H9 (cell line): ENCODE results near the gene ADRA2A. TPM values are rescaled to one million over a fixed set of nuclear protein-coding genes. Genes with fewer than 3 reads are reported as not detected.
A peak's percentile ranks its signal among the peaks of the same experiment; 100 is the strongest.

Experiments used
- DNase-seq: peaks from one replicate; pipeline ENCODE4 v3.0.0-alpha.2; 2017
- H2AFZ ChIP-seq: one replicate; pipeline ENCODE4 v1.6.1; 2013; ENCODE audit warnings: mild to moderate bottlenecking, low read length, control low read depth, moderate library complexity
- H2AK5ac ChIP-seq: 2 replicates; pipeline ENCODE4 v1.6.1; 2013; ENCODE audit warnings: low read length, control low read depth, mixed read lengths; ENCODE audit not compliant: insufficient read length
- H2BK120ac ChIP-seq: one replicate; pipeline ENCODE4 v1.6.1; 2013; ENCODE audit warnings: low read depth, mild to moderate bottlenecking, low read length, control low read depth, inconsistent platforms; ENCODE audit not compliant: poor library complexity, severe bottlenecking
- H2BK12ac ChIP-seq: 2 replicates; pipeline ENCODE4 v1.6.1; 2013; ENCODE audit warnings: low read length, control low read depth, mixed read lengths, low read depth; ENCODE audit not compliant: insufficient read length
- H2BK15ac ChIP-seq: 2 replicates; pipeline ENCODE4 v1.6.1; 2013; ENCODE audit warnings: low read depth, low read length, control low read depth
- H2BK20ac ChIP-seq: one replicate; pipeline ENCODE4 v1.6.1; 2013; ENCODE audit warnings: low read depth, mild to moderate bottlenecking, low read length, control low read depth, inconsistent platforms; ENCODE audit not compliant: poor library complexity, severe bottlenecking
- H2BK5ac ChIP-seq: 2 replicates; pipeline ENCODE4 v1.6.1; 2013; ENCODE audit warnings: low read length, control low read depth, mixed read lengths; ENCODE audit not compliant: insufficient read length
- H3K14ac ChIP-seq: 2 replicates; pipeline ENCODE4 v1.6.1; 2013; ENCODE audit warnings: low read length, control low read depth; ENCODE audit not compliant: insufficient read depth
- H3K18ac ChIP-seq: 2 replicates; pipeline ENCODE4 v1.6.1; 2013; ENCODE audit warnings: low read depth, mild to moderate bottlenecking, mixed read lengths, low read length, control low read depth; ENCODE audit not compliant: insufficient read length
- H3K23ac ChIP-seq: 2 replicates; pipeline ENCODE4 v1.6.1; 2013; ENCODE audit warnings: low read length, control low read depth, mixed read lengths, low read depth; ENCODE audit not compliant: insufficient read length
- H3K23me2 ChIP-seq: 2 replicates; pipeline ENCODE4 v1.6.1; 2013; ENCODE audit warnings: low read depth, mild to moderate bottlenecking, mixed read lengths, low read length, control low read depth; ENCODE audit not compliant: insufficient read length, poor library complexity, severe bottlenecking
- H3K27ac ChIP-seq: 2 replicates; pipeline ENCODE4 v1.5.1; 2013; ENCODE audit warnings: low read length, control low read depth, mixed read lengths, low read depth; ENCODE audit not compliant: insufficient read length
- H3K27me3 ChIP-seq: 2 replicates; pipeline ENCODE4 v1.6.1; 2013; ENCODE audit warnings: low read length, control low read depth, inconsistent platforms; ENCODE audit not compliant: insufficient read depth
- H3K4ac ChIP-seq: 2 replicates; pipeline ENCODE4 v1.6.1; 2013; ENCODE audit warnings: low read depth, mild to moderate bottlenecking, control low read depth, inconsistent platforms, low read length, moderate library complexity
- H3K4me1 ChIP-seq: 2 replicates; pipeline ENCODE4 v1.6.1; 2013; ENCODE audit warnings: low read length, control low read depth, inconsistent platforms; ENCODE audit not compliant: insufficient read depth
- H3K4me2 ChIP-seq: 2 replicates; pipeline ENCODE4 v1.6.1; 2013; ENCODE audit warnings: low read length, control low read depth, mixed read lengths; ENCODE audit not compliant: insufficient read length, insufficient read depth
- H3K56ac ChIP-seq: 2 replicates; pipeline ENCODE4 v1.6.1; 2013; ENCODE audit warnings: low read depth, mild to moderate bottlenecking, mixed read lengths, low read length, control low read depth; ENCODE audit not compliant: insufficient read length
- H3K79me1 ChIP-seq: 2 replicates; pipeline ENCODE4 v1.6.1; 2013; ENCODE audit warnings: low read depth, mild to moderate bottlenecking, moderate library complexity, low read length, control low read depth, inconsistent platforms; ENCODE audit not compliant: insufficient read depth, poor library complexity, severe bottlenecking
- H3K79me2 ChIP-seq: 2 replicates; pipeline ENCODE4 v1.6.1; 2013; ENCODE audit warnings: low read length, control low read depth, inconsistent platforms; ENCODE audit not compliant: insufficient read depth
- H3K9ac ChIP-seq: 2 replicates; pipeline ENCODE4 v1.6.1; 2013; ENCODE audit warnings: low read length, control low read depth, mixed read lengths; ENCODE audit not compliant: insufficient read length; ENCODE audit errors: extremely low read depth
- H3K9me3 ChIP-seq: one replicate; pipeline ENCODE4 v1.6.1; 2013; ENCODE audit warnings: low read depth, low read length, inconsistent platforms; ENCODE audit not compliant: control insufficient read depth
- H3T11ph ChIP-seq: one replicate; pipeline ENCODE4 v1.6.1; 2013; ENCODE audit warnings: mild to moderate bottlenecking, low read length, control low read depth, inconsistent platforms
- H4K20me1 ChIP-seq: one replicate; pipeline ENCODE4 v1.6.1; 2013; ENCODE audit not compliant: control insufficient read depth, insufficient read length, insufficient read depth
- H4K5ac ChIP-seq: 2 replicates; pipeline ENCODE4 v1.6.1; 2013; ENCODE audit warnings: low read depth, mild to moderate bottlenecking, mixed read lengths, low read length, control low read depth; ENCODE audit not compliant: insufficient read length
- H4K8ac ChIP-seq: replicated peaks from 2 replicates; pipeline ENCODE4 v1.6.1; 2013; ENCODE audit warnings: low read length, control low read depth, mixed read lengths, low read depth; ENCODE audit not compliant: insufficient read length
- H4K91ac ChIP-seq: 2 replicates; pipeline ENCODE4 v1.6.1; 2013; ENCODE audit warnings: low read depth, mild to moderate bottlenecking, moderate library complexity, mixed read lengths, low read length, control low read depth; ENCODE audit not compliant: insufficient read length
- H3K27ac Mint-ChIP-seq, 3 experiments: 2 replicates in 2 of 3; 3 replicates in 1 of 3; pipeline ENCODE4 v1.8.0; 2020 to 2021; ENCODE audit warnings: mixed read lengths in 3 of 3, mild to moderate bottlenecking in 1 of 3, moderate library complexity in 1 of 3
- H3K27me3 Mint-ChIP-seq: 2 replicates; pipeline ENCODE4 v1.8.0; 2021; ENCODE audit warnings: low read depth, mild to moderate bottlenecking, moderate library complexity, mixed read lengths
- H3K36me3 Mint-ChIP-seq, 3 experiments: 2 replicates in 2 of 3; 3 replicates in 1 of 3; pipeline ENCODE4 v1.8.0; 2020 to 2021; ENCODE audit warnings: low read depth in 3 of 3, mixed read lengths in 3 of 3; ENCODE audit not compliant: insufficient read depth in 1 of 3
- H3K4me1 Mint-ChIP-seq, 2 experiments: 2 replicates each; pipeline ENCODE4 v1.8.0; 2020; ENCODE audit warnings: mixed read lengths in 2 of 2
- H3K4me3 Mint-ChIP-seq, 2 experiments: 2 replicates in 1 of 2; 3 replicates in 1 of 2; pipeline ENCODE4 v1.8.0; 2020 to 2021; ENCODE audit warnings: mild to moderate bottlenecking in 2 of 2, mixed read lengths in 2 of 2, moderate library complexity in 1 of 2
- H3K9me3 Mint-ChIP-seq, 2 experiments: 2 replicates in 1 of 2; 3 replicates in 1 of 2; pipeline ENCODE4 v1.8.0; 2020; ENCODE audit warnings: mild to moderate bottlenecking in 2 of 2, mixed read lengths in 2 of 2, moderate library complexity in 1 of 2
- WGBS: extraction: QIAGEN DNeasy Blood & Tissue Kit; methylation state at CpG from one replicate; pipeline ENCODE4 v1.1.7; 2013; ENCODE audit warnings: missing lambda C conversion rate, low lambda C conversion rate, mixed read lengths; ENCODE audit not compliant: insufficient read length; ENCODE audit errors: extremely low coverage; 5-methylcytosine and 5-hydroxymethylcytosine counted together
- long read RNA-seq: library from polyadenylated mRNA; unstranded; transcript quantifications from one replicate; pipeline ENCODE4 v2.0.0, GENCODE V29; 2020
- total RNA-seq: library from RNA; stranded (reverse); gene quantifications from 2 replicates; pipeline ENCODE4 v1.2.1, GENCODE V29; 2021
- TF ChIP-seq, protein P1 (sequence below): fragments of 200-600 bp; sonication (generic); conservative IDR thresholded peaks from 3 replicates; pipeline ENCODE4 v1.8.0; 2021; ENCODE audit warnings: antibody characterized with exemption, mild to moderate bottlenecking

ADRA2A gene
- 1.4 and 1.5 TPM in 2 replicates for total RNA-seq
- long read RNA-seq: 0 reads

DNA sequence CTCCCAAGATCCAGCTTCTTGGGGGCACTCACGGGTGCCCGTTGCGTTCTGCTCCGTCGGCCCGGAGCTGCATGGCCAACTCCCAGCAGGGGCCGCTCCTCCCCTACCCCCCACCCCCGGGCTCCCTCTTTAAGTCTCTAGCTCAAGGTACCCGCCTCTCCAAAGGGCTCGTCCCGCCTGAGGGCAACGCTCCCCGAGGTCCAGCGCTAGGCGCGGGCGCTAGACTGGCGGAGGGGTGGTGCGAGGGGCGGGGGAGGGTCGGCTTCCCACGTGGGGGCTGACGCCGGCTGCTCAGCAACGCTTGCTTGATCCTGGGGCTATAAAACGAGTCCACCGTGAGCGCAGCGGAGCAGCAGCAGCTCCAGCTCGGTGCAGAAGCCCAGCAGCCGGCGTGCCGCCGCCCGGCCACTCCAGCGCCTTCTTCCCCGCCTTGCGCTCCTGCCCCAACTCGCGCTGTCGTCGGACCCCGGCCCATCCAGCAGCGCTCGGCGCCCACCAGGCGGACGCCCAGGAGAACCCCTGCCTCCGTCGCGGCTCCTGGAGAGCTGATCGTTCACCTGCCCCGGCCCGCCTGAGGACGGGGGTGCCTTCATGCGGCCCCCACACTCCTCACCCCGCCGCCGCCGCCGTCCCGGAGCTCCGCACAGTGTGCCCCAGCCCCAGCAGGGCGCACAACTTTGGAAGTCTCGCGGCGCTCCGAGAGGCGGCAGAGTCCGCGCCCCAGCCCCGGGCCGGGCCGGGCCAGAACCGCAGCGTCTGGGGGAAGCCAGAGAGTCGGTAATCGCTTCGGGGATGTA is at the start of gene ADRA2A:
ADRA2A (plus strand) TSS at position 348 of the 797 bp plus-strand sequence. CDS start 968 bp downstream, outside the sequence.
- Histone ChIP-seq H3K18ac (no peak within 1 kb of the TSS), H4K8ac (no peak within 1 kb of the TSS), H3T11ph (no peak within 1 kb of the TSS), H3K27ac (no peak within 1 kb of the TSS), H3K79me2 (no peaks in the 10 kb centered on the region), H3K23ac (no peak within 1 kb of the TSS), H4K91ac (no peak within 1 kb of the TSS), H4K20me1 (no peaks in the 10 kb centered on the region), H3K9me3 (no peaks in the 10 kb centered on the region), H3K4me2 (peak within 1 kb of the TSS; percentile 60), H2BK12ac (no peak within 1 kb of the TSS), H3K56ac (no peak within 1 kb of the TSS), H3K4me1 (no peaks in the 10 kb centered on the region), H3K9ac (no peak within 1 kb of the TSS), H3K4ac (no peak within 1 kb of the TSS), H2AK5ac (no peak within 1 kb of the TSS), H3K23me2 (peaks cover 4% of the 10 kb centered on the region), H2BK120ac (no peak within 1 kb of the TSS), H3K79me1 (no peaks in the 10 kb centered on the region), H3K14ac (no peak within 1 kb of the TSS), H4K5ac (no peak within 1 kb of the TSS), H3K27me3 (peaks cover 28% of the 10 kb centered on the region; the same call in 1 of the 2 replicates), H2BK20ac (no peak within 1 kb of the TSS), H2BK5ac (no peak within 1 kb of the TSS), H2AFZ (no peak within 1 kb of the TSS), H2BK15ac (no peak within 1 kb of the TSS)
- no CpG with 5 or more reads among the region's 79 CpGs for WGBS
- Mint-ChIP-seq H3K4me1 (peaks cover 7 to 10% of the 10 kb centered on the region in 2 experiments), H3K36me3 (peaks cover 0 to 8% (median 2%) of the 10 kb centered on the region in 3 experiments; a peak in 2 of 7 replicates), H3K27me3 (peaks cover 80% of the 10 kb centered on the region), H3K4me3 (peak within 1 kb of the TSS; percentile 68 to 82), H3K27ac (no peak within 1 kb of the TSS), H3K9me3 (peaks cover 0 to 4% of the 10 kb centered on the region in 2 experiments; a peak in 3 of 5 replicates)
- TF ChIP-seq, protein P1, sequence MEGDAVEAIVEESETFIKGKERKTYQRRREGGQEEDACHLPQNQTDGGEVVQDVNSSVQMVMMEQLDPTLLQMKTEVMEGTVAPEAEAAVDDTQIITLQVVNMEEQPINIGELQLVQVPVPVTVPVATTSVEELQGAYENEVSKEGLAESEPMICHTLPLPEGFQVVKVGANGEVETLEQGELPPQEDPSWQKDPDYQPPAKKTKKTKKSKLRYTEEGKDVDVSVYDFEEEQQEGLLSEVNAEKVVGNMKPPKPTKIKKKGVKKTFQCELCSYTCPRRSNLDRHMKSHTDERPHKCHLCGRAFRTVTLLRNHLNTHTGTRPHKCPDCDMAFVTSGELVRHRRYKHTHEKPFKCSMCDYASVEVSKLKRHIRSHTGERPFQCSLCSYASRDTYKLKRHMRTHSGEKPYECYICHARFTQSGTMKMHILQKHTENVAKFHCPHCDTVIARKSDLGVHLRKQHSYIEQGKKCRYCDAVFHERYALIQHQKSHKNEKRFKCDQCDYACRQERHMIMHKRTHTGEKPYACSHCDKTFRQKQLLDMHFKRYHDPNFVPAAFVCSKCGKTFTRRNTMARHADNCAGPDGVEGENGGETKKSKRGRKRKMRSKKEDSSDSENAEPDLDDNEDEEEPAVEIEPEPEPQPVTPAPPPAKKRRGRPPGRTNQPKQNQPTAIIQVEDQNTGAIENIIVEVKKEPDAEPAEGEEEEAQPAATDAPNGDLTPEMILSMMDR: no peak
- peak; percentile 79 for DNase-seq
